Mesenchymal stem cell (in vitro differentiated cells and primary cell): ENCODE measurements around the gene IP6K3.
A peak's percentile ranks its signal among the peaks of the same experiment; 100 is the strongest.

Experiments used
- DNase-seq: peaks from one replicate; pipeline ENCODE4 v3.0.0-alpha.2; 2013
- H2AFZ ChIP-seq: one replicate; pipeline ENCODE4 v1.6.1; 2013; ENCODE audit warnings: low read depth, mild to moderate bottlenecking, control low read depth, inconsistent platforms, low read length, moderate library complexity
- H2AK5ac ChIP-seq: 2 replicates; pipeline ENCODE4 v1.6.1; 2013; ENCODE audit warnings: low read length, moderate library complexity, mild to moderate bottlenecking, inconsistent platforms; ENCODE audit not compliant: severe bottlenecking
- H2BK120ac ChIP-seq: one replicate; pipeline ENCODE4 v1.6.1; 2013; ENCODE audit warnings: low read depth, mild to moderate bottlenecking, inconsistent platforms, low read length, moderate library complexity
- H2BK12ac ChIP-seq, 2 experiments: one replicate each; pipeline ENCODE4 v1.6.1; 2013; ENCODE audit warnings: inconsistent platforms in 2 of 2, low read length in 2 of 2, mild to moderate bottlenecking in 2 of 2, moderate library complexity in 2 of 2, control low read depth in 1 of 2
- H2BK15ac ChIP-seq: one replicate; pipeline ENCODE4 v1.6.1; 2013; ENCODE audit warnings: mild to moderate bottlenecking, low read depth, inconsistent platforms; ENCODE audit not compliant: poor library complexity, severe bottlenecking
- H2BK5ac ChIP-seq: 2 replicates; pipeline ENCODE4 v1.6.1; 2013; ENCODE audit warnings: low read depth, mild to moderate bottlenecking, low read length, control low read depth, inconsistent platforms; ENCODE audit not compliant: poor library complexity, severe bottlenecking
- H3K14ac ChIP-seq, 2 experiments: one replicate each; pipeline ENCODE4 v1.6.1; 2013; ENCODE audit warnings: inconsistent platforms in 2 of 2, low read length in 2 of 2, control low read depth in 1 of 2, mild to moderate bottlenecking in 1 of 2, moderate library complexity in 1 of 2
- H3K18ac ChIP-seq, 2 experiments: one replicate each; pipeline ENCODE4 v1.6.1; 2013; ENCODE audit warnings: inconsistent platforms in 2 of 2, low read length in 2 of 2, control low read depth in 1 of 2, low read depth in 1 of 2, mild to moderate bottlenecking in 1 of 2
- H3K23ac ChIP-seq, 2 experiments: one replicate each; pipeline ENCODE4 v1.6.1; 2013; ENCODE audit warnings: inconsistent platforms in 2 of 2, low read length in 2 of 2, mild to moderate bottlenecking in 2 of 2, moderate library complexity in 2 of 2, control low read depth in 1 of 2
- H3K27ac ChIP-seq: 2 replicates; pipeline ENCODE4 v1.5.1; 2013; ENCODE audit warnings: mild to moderate bottlenecking, moderate library complexity, low read length, control low read depth, inconsistent platforms; ENCODE audit not compliant: poor library complexity, severe bottlenecking
- H3K27me3 ChIP-seq, 2 experiments: 2 replicates each; pipeline versions ENCODE4 v1.6.1 to v1.7.0; 2013; ENCODE audit warnings: low read length in 2 of 2, mild to moderate bottlenecking in 2 of 2, moderate library complexity in 2 of 2, control low read depth in 1 of 2, inconsistent platforms in 1 of 2; ENCODE audit not compliant: control insufficient read depth in 1 of 2, insufficient read depth in 1 of 2
- H3K36me3 ChIP-seq, 2 experiments: 2 replicates each; pipeline versions ENCODE4 v1.6.1 to v1.7.0; 2013; ENCODE audit warnings: low read length in 2 of 2, control low read depth in 1 of 2, inconsistent platforms in 1 of 2, low read depth in 1 of 2, mild to moderate bottlenecking in 1 of 2; ENCODE audit not compliant: insufficient read depth in 2 of 2, control insufficient read depth in 1 of 2
- H3K4ac ChIP-seq, 2 experiments: one replicate each; pipeline ENCODE4 v1.6.1; 2013; ENCODE audit warnings: inconsistent platforms in 2 of 2, low read length in 2 of 2, mild to moderate bottlenecking in 2 of 2, moderate library complexity in 2 of 2, control low read depth in 1 of 2, low read depth in 1 of 2
- H3K4me1 ChIP-seq: 2 replicates; pipeline ENCODE4 v1.6.1; 2013; ENCODE audit warnings: low read depth, low read length, control low read depth; ENCODE audit not compliant: control insufficient read depth, insufficient read depth
- H3K4me2 ChIP-seq: 2 replicates; pipeline ENCODE4 v1.6.1; 2013; ENCODE audit warnings: low read length, mild to moderate bottlenecking, inconsistent platforms; ENCODE audit not compliant: poor library complexity, severe bottlenecking
- H3K4me3 ChIP-seq, 2 experiments: 2 replicates each; pipeline versions ENCODE4 v1.5.1 to v1.7.0; 2013; ENCODE audit warnings: low read length in 2 of 2, mild to moderate bottlenecking in 2 of 2, control low read depth in 1 of 2, low read depth in 1 of 2; ENCODE audit not compliant: insufficient read depth in 1 of 2
- H3K79me1 ChIP-seq: replicated peaks from 2 replicates; pipeline ENCODE4 v1.6.1; 2013; ENCODE audit warnings: mild to moderate bottlenecking, control low read depth, low read length, inconsistent platforms; ENCODE audit not compliant: poor library complexity, severe bottlenecking
- H3K9ac ChIP-seq: 2 replicates; pipeline ENCODE4 v1.7.0; 2013; ENCODE audit warnings: mild to moderate bottlenecking, low read length, moderate library complexity
- H3K9me3 ChIP-seq: 2 replicates; pipeline ENCODE4 v1.7.0; 2013; ENCODE audit warnings: mild to moderate bottlenecking, low read length; ENCODE audit not compliant: control insufficient read depth
- H4K8ac ChIP-seq: one replicate; pipeline ENCODE4 v1.6.1; 2013; ENCODE audit warnings: inconsistent platforms, mild to moderate bottlenecking, low read length, moderate library complexity
- H4K91ac ChIP-seq: one replicate; pipeline ENCODE4 v1.6.1; 2013; ENCODE audit warnings: mild to moderate bottlenecking, low read length, inconsistent platforms
- WGBS: methylation state at CpG from one replicate; pipeline ENCODE4 v1.1.7; 2013; ENCODE audit warnings: mixed read lengths; 5-methylcytosine and 5-hydroxymethylcytosine counted together

IP6K3 gene

DNA sequence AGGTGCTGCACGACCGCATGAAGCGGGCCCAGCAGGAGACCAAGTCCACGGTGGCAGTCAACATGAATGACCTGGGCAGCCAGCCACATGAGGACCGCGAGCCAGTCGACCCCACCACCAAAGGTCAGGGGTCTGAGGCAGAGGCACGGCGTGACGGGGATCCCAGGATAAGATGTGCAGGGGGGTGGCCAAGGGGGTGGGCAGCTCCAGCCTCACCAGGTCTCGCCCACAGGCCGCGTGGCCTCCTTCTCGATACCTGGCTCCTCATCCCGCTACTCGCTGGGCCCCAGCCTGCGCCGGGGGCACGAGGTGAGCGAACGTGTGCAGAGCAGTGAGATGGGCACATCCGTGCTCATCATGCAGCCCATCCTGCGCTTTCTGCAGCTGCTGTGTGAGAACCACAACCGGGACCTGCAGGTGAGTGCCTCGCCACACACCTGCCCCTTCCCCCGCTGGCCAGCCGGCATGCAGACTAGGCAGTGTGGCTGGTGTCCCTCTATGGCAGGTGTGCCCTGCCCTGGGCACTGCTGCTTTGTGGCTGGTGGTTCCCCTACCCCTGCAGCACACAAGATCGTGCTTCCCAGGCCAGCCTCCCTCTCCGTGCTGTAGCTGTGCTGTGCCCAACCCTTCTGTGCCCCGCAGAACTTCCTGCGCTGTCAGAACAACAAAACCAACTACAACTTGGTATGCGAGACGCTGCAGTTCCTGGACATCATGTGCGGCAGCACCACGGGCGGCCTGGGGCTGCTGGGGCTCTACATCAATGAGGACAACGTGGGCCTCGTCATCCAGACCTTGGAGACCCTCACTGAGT is 61.1 kb downstream of the IP6K3 start:
- Histone ChIP-seq H3K36me3 (peaks cover 89 to 96% of the 10 kb centered on the region in 2 experiments), H3K9ac (no peak overlapping the region), H2BK5ac (no peak overlapping the region), H3K27ac (no peak overlapping the region), H4K8ac (no peak overlapping the region), H2BK15ac (no peak overlapping the region), H3K18ac (no peak overlapping the region), H3K4me3 (peak overlapping the region in 1 of 2 experiments; percentile 14), H3K79me1 (no peaks in the 10 kb centered on the region), H2AK5ac (no peak overlapping the region), H3K9me3 (no peaks in the 10 kb centered on the region), H4K91ac (peak overlapping the region; percentile 18), H3K4ac (no peak overlapping the region), H3K4me2 (no peak overlapping the region), H2BK12ac (no peak overlapping the region), H3K4me1 (peaks cover 4% of the 10 kb centered on the region), H2BK120ac (no peak overlapping the region), H3K27me3 (no peaks in the 10 kb centered on the region), H2AFZ (no peak overlapping the region), H3K14ac (no peak overlapping the region), H3K23ac (no peak overlapping the region)
- WGBS = 94% methylated on average over 35 of the region's 38 CpGs
- no peak for DNase-seq

DNA sequence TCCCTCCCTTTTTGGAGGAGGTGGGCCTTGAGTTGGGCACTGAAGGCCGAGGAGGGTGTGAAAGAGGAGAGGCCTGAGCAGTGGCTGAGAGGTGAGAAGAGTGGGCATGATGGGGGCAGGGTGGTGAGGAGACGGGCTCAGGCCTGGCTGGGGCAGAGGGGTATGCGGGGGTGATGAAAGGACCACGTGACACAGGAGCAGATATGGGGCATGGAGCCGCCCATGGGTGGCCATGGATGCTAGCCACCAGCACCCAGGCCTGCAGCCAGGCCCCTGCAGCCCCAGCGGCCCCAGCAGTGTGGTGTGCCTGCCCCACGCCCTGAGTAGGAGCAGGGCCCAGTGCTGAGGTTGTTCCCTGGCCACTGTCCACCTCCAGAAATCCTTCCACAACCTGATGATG is 61.7 kb downstream of the IP6K3 start:
- Histone ChIP-seq H2AK5ac (no peak overlapping the region), H3K79me1 (no peaks in the 10 kb centered on the region), H4K8ac (no peak overlapping the region), H3K36me3 (peaks cover 90 to 96% of the 10 kb centered on the region in 2 experiments), H2BK120ac (no peak overlapping the region), H3K27me3 (no peaks in the 10 kb centered on the region), H2BK15ac (no peak overlapping the region), H3K4me2 (no peak overlapping the region), H4K91ac (peak overlapping the region; percentile 18), H2AFZ (no peak overlapping the region), H3K14ac (no peak overlapping the region), H3K9me3 (no peaks in the 10 kb centered on the region), H3K9ac (no peak overlapping the region), H2BK12ac (no peak overlapping the region), H3K23ac (no peak overlapping the region), H3K4ac (no peak overlapping the region), H2BK5ac (no peak overlapping the region), H3K27ac (no peak overlapping the region), H3K4me3 (no peak overlapping the region), H3K18ac (no peak overlapping the region), H3K4me1 (peaks cover 4% of the 10 kb centered on the region)
- WGBS = 94% methylated on average over 7 of the region's 7 CpGs
- no peak for DNase-seq

DNA sequence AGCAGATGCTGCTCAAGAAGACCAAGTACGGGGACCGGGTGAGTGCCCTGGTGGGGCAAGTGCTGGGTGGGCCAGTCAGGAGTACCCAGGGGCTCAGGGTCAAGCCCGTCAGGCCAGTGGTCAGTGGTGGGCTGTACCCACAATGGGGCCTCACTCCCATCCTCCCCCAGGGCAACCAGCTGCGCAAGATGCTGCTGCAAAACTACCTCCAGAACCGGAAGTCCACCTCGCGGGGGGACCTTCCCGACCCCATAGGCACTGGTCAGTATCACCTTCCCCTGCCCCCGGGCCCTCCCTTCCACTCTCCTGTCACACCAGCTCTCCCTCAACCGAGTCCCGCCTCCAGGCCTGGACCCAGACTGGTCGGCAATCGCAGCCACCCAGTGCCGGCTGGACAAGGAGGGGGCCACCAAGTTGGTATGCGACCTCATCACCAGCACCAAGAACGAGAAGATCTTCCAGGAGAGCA is 62.2 kb downstream of the IP6K3 start:
- H3K36me3 ChIP-seq = peaks cover 90 to 96% of the 10 kb centered on the region in 2 experiments
- H4K91ac ChIP-seq = no peak overlapping the region
- no peak overlapping the region for H2AK5ac ChIP-seq
- no peak overlapping the region for H2BK12ac ChIP-seq
- H3K27me3 ChIP-seq = no peaks in the 10 kb centered on the region
- no peak overlapping the region for H3K9ac ChIP-seq
- H3K18ac ChIP-seq = no peak overlapping the region
- H2BK120ac ChIP-seq = no peak overlapping the region
- no peaks in the 10 kb centered on the region for H3K9me3 ChIP-seq
- no peaks in the 10 kb centered on the region for H3K79me1 ChIP-seq
- H3K4me1 ChIP-seq = peaks cover 4% of the 10 kb centered on the region
- H3K14ac ChIP-seq = no peak overlapping the region
- no peak overlapping the region for H3K4me2 ChIP-seq
- H2BK15ac ChIP-seq = no peak overlapping the region
- H2BK5ac ChIP-seq = no peak overlapping the region
- 98% methylated on average over 16 of the region's 16 CpGs for WGBS
- DNase-seq = no peak
- H3K27ac ChIP-seq = no peak overlapping the region
- peak overlapping the region in 1 of 2 experiments; percentile 0 for H3K4me3 ChIP-seq
- no peak overlapping the region for H3K23ac ChIP-seq
- H2AFZ ChIP-seq = no peak overlapping the region
- no peak overlapping the region for H4K8ac ChIP-seq
- H3K4ac ChIP-seq = no peak overlapping the region

DNA sequence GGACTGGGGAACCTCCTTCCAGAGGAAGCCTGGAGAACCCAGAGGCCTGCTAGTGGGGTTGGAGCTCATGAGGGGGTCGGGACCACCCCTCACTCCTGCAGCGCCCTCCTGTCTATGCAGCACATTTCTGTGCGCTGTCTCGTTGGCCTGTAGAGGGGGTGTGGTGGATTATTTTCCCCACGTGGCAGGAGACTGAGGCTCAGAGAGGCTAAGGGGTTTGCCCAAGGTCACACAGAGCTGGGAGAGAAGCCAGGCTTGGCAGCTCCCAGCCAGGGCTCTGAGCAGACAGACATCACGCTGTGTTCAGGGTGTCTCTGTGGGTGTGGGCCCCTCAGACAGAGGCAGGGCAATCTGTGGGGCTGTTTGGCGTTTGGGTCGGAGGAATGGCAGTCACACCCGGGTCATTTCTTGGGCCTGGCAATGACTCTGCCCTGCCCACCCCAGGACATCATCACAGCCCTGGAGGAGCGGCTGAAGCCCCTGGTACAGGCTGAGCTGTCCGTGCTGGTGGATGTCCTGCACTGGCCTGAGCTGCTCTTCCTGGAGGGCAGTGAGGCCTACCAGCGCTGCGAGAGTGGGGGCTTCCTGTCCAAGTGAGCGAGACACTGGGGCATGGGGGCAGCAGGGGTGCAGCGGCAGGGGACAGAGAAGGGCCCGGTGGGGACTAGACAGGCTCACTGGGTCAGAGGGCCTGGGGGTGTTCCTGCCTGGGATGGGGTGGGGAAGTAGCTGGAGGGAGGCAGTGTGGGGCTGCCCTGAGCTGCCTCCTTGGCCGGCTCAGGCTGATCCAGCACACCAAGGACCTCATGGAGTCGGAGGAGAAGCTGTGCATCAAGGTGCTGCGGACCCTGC is 62.9 kb downstream of the IP6K3 start:
- Histone ChIP-seq H3K4me3 (no peak overlapping the region), H4K91ac (no peak overlapping the region), H3K36me3 (peaks cover 90 to 96% of the 10 kb centered on the region in 2 experiments), H2AK5ac (no peak overlapping the region), H3K4me2 (no peak overlapping the region), H3K27ac (no peak overlapping the region), H2BK15ac (no peak overlapping the region), H2AFZ (no peak overlapping the region), H2BK5ac (no peak overlapping the region), H3K4me1 (peaks cover 4% of the 10 kb centered on the region), H2BK120ac (no peak overlapping the region), H3K14ac (no peak overlapping the region), H3K9me3 (no peaks in the 10 kb centered on the region), H3K23ac (no peak overlapping the region), H4K8ac (no peak overlapping the region), H3K4ac (no peak overlapping the region), H2BK12ac (no peak overlapping the region), H3K9ac (no peak overlapping the region), H3K18ac (no peak overlapping the region), H3K27me3 (no peaks in the 10 kb centered on the region), H3K79me1 (no peaks in the 10 kb centered on the region)
- WGBS = 93% methylated on average over 18 of the region's 19 CpGs
- no peak for DNase-seq
